Smooth muscle cell (in vitro differentiated cells): ENCODE results near the gene SLC7A7. TPM values are rescaled to one million over a fixed set of nuclear protein-coding genes. Genes with fewer than 3 reads are reported as not detected.

Experiments
- DNase-seq: peaks from one replicate; lab custom pipeline; 2025; ENCODE audit not compliant: unreplicated experiment; lab: John Stamatoyannopoulos, UW
- H2AFZ ChIP-seq: fragments of 200-600 bp; sonication (generic); 2 replicates; pipeline ENCODE4 v1.6.0; 2016; ENCODE audit warnings: antibody characterized with exemption, low read depth, mild to moderate bottlenecking
- H3F3A ChIP-seq: fragments of 200-600 bp; sonication (generic); 2 replicates; pipeline ENCODE4 v1.6.0; 2017; ENCODE audit warnings: antibody characterized with exemption, low read depth
- H3K27ac ChIP-seq: fragments of 200-600 bp; sonication (generic); 2 replicates; pipeline ENCODE4 v1.5.1; 2016; ENCODE audit warnings: low read depth, mild to moderate bottlenecking
- H3K27me3 ChIP-seq: fragments of 200-600 bp; sonication (generic); 2 replicates; pipeline ENCODE4 v1.6.1; 2016; ENCODE audit warnings: low read depth, mild to moderate bottlenecking
- H3K36me3 ChIP-seq: fragments of 200-600 bp; sonication (generic); 2 replicates; pipeline ENCODE4 v1.5.1; 2016; ENCODE audit warnings: low read depth
- H3K4me1 ChIP-seq: fragments of 200-600 bp; sonication (generic); 2 replicates; pipeline ENCODE4 v1.5.1; 2016; ENCODE audit warnings: low read depth
- H3K4me2 ChIP-seq: fragments of 200-600 bp; sonication (generic); 2 replicates; pipeline ENCODE4 v1.6.0; 2016; ENCODE audit warnings: mild to moderate bottlenecking
- H3K4me3 ChIP-seq: fragments of 200-600 bp; sonication (generic); 2 replicates; pipeline ENCODE4 v1.5.1; 2016; ENCODE audit warnings: mild to moderate bottlenecking
- H3K79me2 ChIP-seq: fragments of 200-600 bp; sonication (generic); 2 replicates; pipeline ENCODE4 v1.6.0; 2016; ENCODE audit warnings: low read depth, mild to moderate bottlenecking
- H3K9ac ChIP-seq: fragments of 200-600 bp; sonication (generic); 2 replicates; pipeline ENCODE4 v1.6.0; 2016; ENCODE audit warnings: low read depth
- H3K9me3 ChIP-seq: fragments of 200-600 bp; sonication (generic); replicated peaks from 2 replicates; pipeline ENCODE4 v1.5.1; 2016; ENCODE audit warnings: low read depth
- H4K20me1 ChIP-seq: fragments of 200-600 bp; sonication (generic); 2 replicates; pipeline ENCODE4 v1.6.0; 2016; ENCODE audit warnings: low read depth
- CTCF ChIP-seq: fragments of 200-600 bp; sonication (generic); IDR thresholded peaks from 2 replicates; pipeline ENCODE4 v1.5.1; 2017; ENCODE audit warnings: borderline replicate concordance, mild to moderate bottlenecking, antibody characterized with exemption; ENCODE audit not compliant: insufficient read depth, poor library complexity, severe bottlenecking
- WGBS: methylation state at CpG from one replicate; pipeline ENCODE4 v1.1.7; 2016; ENCODE audit warnings: low lambda C conversion rate; 5-methylcytosine and 5-hydroxymethylcytosine counted together
- polyA plus RNA-seq: library from polyadenylated mRNA; unstranded; fragments of >200 nt; fragmentation: Nextera tagmentation; extraction: Ambion mirVana; gene quantifications from 2 replicates; pipeline ENCODE4 v1.2.1, GENCODE V29; 2016
- total RNA-seq: library from RNA; depleted of rRNA; stranded (reverse); fragments of >200 nt; gene quantifications from 2 replicates; pipeline ENCODE4 v1.2.3, GENCODE V29; 2014

SLC7A7 gene
- total and polyA plus RNA-seq, 2 experiments from 2014 or later = 10.0 to 18.5 TPM

- WGBS = 31% methylated on average over 5 of the region's 5 CpGs
- Histone ChIP-seq H3F3A (peaks cover under 1% of the 10 kb centered on the region), H3K4me3 (no peak overlapping the region), H3K27me3 (no peaks in the 10 kb centered on the region), H3K36me3 (no peaks in the 10 kb centered on the region), H3K27ac (no peak overlapping the region), H2AFZ (no peak overlapping the region), H3K4me2 (no peak overlapping the region), H3K79me2 (no peaks in the 10 kb centered on the region), H4K20me1 (no peaks in the 10 kb centered on the region), H3K4me1 (no peaks in the 10 kb centered on the region), H3K9ac (no peak overlapping the region), H3K9me3 (no peaks in the 10 kb centered on the region)
- no peak for DNase-seq
- no peak for TF ChIP-seq CTCF
These were observed 18.0 kb downstream of the SLC7A7 start for GRCh38 chr14:22797017-22797917.

GRCh38 chr14:22796087-22796707 is 19.0 kb downstream of the SLC7A7 start:
- Histone ChIP-seq H3K27me3 (no peaks in the 10 kb centered on the region), H3K4me3 (no peak overlapping the region), H3K4me1 (no peaks in the 10 kb centered on the region), H3F3A (peaks cover 5% of the 10 kb centered on the region), H3K4me2 (no peak overlapping the region), H2AFZ (no peak overlapping the region), H3K27ac (no peak overlapping the region), H3K79me2 (no peaks in the 10 kb centered on the region), H3K9me3 (no peaks in the 10 kb centered on the region), H3K36me3 (no peaks in the 10 kb centered on the region), H4K20me1 (no peaks in the 10 kb centered on the region), H3K9ac (no peak overlapping the region)
- no peak for DNase-seq
- TF ChIP-seq CTCF = no peak
- 79% methylated on average over 5 of the region's 5 CpGs for WGBS

DNA sequence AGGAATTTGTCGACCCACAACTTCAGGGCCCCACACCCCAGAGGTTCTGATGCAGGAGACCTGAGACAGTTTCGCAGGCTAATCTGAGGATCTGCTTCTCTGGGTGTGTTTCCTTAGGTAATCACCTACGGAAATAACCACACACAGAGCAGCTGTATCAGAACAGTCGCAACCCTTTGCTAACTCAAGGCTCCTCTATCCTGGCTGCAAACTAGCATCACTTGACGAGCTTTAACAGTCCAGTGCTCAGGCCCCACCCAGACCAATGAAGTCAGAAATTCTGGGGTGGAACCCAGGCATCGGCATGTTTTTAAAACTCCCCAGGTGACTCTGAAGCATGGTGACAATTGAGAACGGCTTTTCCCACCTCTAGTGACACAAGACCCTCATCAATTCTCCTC is 20.7 kb downstream of the SLC7A7 start:
- TF ChIP-seq CTCF = no peak
- Histone ChIP-seq H3K9ac (no peak overlapping the region), H3K4me1 (no peaks in the 10 kb centered on the region), H3K4me2 (no peak overlapping the region), H4K20me1 (no peaks in the 10 kb centered on the region), H3F3A (peaks cover 5% of the 10 kb centered on the region), H2AFZ (no peak overlapping the region), H3K9me3 (no peaks in the 10 kb centered on the region), H3K36me3 (no peaks in the 10 kb centered on the region), H3K27me3 (no peaks in the 10 kb centered on the region), H3K79me2 (no peaks in the 10 kb centered on the region), H3K4me3 (no peak overlapping the region), H3K27ac (no peak overlapping the region)
- DNase-seq = no peak
- WGBS = 91% methylated on average over 7 of the region's 7 CpGs
